Measurements from ENCODE around the gene PSMA4.
"Not testable (repeated sequence)": the region's sequence is repeated elsewhere in the genome, so short reads cannot be mapped to it uniquely, and the experiment has no call there.

Gene PSMA4

DNA sequence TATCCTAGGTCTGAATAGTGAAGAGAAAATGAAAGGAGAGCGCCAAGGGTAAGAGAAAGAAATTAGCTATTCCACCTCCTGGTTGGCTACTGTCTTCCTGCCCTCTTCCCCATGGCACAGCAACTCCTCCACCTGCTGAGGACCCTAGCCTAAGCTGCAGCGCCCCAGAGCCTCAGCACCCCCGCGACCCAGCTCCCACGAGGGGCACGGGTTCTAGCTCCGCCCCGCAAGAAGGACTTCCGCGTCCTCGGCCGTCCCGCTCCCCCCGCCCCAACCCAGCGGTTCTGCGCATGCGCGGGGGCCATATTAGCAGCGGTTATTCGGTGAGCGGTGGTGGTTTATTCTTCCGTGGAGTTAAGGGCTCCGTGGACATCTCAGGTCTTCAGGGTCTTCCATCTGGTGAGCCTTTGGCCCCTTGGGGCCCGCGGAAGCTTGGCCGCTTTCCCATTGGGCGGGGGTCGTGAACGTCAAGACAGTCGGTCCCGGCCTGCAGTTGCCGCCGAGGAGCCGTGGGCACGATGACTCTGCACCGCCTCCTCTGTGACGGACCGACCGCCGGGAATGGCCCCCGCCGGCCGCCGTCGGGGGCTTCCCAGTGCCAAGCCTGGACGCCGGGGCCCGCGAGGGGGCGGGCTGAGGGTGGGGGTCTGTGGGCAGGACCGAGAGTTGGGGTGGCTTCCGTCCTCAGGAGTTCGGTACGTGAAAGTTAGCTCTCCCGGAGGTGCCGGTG, at the start of gene PSMA4:
Gene PSMA4 (plus strand): TSS at position 304 of the 730 bp plus-strand sequence. CDS start 1,484 bp downstream, outside the sequence.
- peak within 1 kb of the TSS; percentile 92 for H3K4me3 ChIP-seq (ENCODE audit: low read length)
- TF ChIP-seq ZNF274 (IDR thresholded peaks at IDR 0.05; ENCODE audit: low read depth, low read length) = no peak

DNA sequence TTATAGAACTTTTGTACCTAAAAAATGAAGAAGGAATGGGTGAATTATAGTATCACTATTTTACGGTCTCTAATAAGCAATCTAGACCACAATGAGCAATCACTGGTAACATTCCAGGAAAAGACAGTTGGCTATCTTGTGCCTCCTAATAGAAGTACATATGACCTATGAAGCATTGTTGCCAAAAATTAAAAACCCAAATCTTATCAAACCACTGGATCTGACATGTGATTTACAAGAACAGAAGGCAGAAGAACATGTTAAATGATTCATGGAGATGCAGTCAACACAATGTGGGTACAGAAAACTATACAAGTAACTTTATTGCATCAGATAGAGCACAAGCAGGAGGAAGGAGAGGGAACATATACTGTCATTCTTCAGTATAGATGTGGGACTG, 47.4 kb upstream of the PSMA4 start:
- no peak overlapping the region for H3K4me3 ChIP-seq (ENCODE audit: low read length)
- TF ChIP-seq ZNF274 (IDR thresholded peaks at IDR 0.05; ENCODE audit: low read depth, low read length) = no peak

DNA sequence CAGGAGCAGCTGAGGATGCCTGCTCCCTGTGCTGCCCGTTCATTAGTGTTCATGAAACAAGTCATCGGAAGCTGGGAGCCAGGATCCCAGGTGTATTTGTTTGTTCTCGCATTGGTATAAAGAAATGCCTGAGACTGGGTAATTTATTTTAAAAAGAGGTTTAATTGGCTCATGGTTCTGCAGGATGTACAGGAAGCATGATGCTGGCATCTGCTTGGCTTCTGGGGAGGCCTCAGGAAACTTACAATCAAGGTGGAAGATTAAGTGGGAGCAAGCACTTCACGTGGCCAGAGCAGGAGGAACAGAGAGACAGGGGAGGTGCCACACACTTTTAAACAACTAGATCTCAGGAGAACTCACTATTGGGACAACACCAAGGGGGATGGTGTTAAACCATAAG, 38.4 kb upstream of the PSMA4 start:
- no peak overlapping the region for H3K4me3 ChIP-seq (ENCODE audit: low read length)
- TF ChIP-seq ZNF274 (IDR thresholded peaks at IDR 0.05; ENCODE audit: low read depth, low read length) = no peak

GRCh38 chr15:78502641-78503040, 37.6 kb upstream of the PSMA4 start:
- H3K4me3 ChIP-seq (ENCODE audit: low read length) = no peak overlapping the region
- TF ChIP-seq ZNF274 (IDR thresholded peaks at IDR 0.05; ENCODE audit: low read depth, low read length) = no peak

- no peak for TF ChIP-seq ZNF274 (IDR thresholded peaks at IDR 0.05; ENCODE audit: low read depth, low read length)
Observed at GRCh38 chr15:78506971-78507830, 33.0 kb upstream of the PSMA4 start, which contains the start of gene HYKK. HYKK (plus strand) TSS chr15:78507577; CDS start chr15:78513089, 5,512 bp downstream.

GRCh38 chr15:78507831-78508160, 32.4 kb upstream of the PSMA4 start:
- peak overlapping the region; percentile 67 for H3K4me3 ChIP-seq (ENCODE audit: low read length)
- no peak for TF ChIP-seq ZNF274 (IDR thresholded peaks at IDR 0.05; ENCODE audit: low read depth, low read length)

More at GRCh38 chr15:78506971-78507830, 33.0 kb upstream of the PSMA4 start, which contains the start of gene HYKK:
- H3K4me3 ChIP-seq (ENCODE audit: low read length) = peak within 1 kb of the TSS; percentile 67

DNA sequence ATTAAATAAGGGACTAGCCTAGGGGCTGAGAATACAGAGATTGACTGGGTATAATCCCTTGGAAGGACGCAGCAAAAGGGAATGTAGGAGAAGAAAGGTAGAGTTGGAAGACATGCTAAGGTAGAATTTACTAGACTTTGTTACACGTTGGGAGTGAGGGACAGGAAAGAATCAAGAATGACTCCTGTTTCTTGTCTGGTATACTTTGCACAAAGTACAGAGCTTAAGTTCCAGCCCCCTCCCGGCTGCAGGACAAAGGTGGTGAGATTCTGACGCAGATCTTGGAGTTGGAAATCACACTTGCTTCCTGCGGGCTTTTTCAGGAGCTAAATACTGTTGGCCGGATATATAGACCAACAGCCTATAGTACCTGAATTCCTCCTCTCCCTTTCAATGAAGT, 32.0 kb upstream of the PSMA4 start:
- no peak for TF ChIP-seq ZNF274 (IDR thresholded peaks at IDR 0.05; ENCODE audit: low read depth, low read length)
- H3K4me3 ChIP-seq (ENCODE audit: low read length) = peak overlapping the region; percentile 67

DNA sequence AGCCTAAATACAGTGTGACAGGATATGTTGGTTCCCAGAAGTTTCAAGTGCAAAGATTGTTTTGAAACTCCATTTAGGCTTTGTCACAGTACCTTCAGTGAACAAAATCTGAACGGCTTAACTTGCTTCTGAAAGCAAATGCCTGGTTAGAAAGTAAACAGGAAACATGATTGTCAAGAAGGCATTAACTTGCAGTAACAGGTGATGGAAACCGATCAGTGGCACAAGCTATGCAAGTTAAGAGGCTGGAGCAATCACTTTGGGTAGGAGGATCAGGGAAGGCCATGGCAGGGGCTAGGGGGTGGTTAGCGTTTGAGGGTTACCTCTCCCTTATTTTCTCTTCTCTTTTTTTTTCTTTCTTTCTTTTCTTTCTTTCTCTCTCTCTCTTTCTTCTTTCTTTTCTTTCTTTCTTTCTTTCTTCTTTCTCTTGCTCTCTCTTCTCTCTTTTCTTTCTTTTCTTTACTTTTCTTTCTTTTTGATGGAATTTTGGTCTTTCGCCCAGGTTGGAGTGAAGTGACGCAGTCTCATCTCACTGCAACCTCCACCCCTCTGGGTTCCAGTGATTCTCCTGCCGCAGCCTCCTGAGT, 30.4 kb upstream of the PSMA4 start:
- H3K4me3 ChIP-seq (ENCODE audit: low read length) = no peak overlapping the region
- TF ChIP-seq ZNF274 (IDR thresholded peaks at IDR 0.05; ENCODE audit: low read depth, low read length) = no peak

DNA sequence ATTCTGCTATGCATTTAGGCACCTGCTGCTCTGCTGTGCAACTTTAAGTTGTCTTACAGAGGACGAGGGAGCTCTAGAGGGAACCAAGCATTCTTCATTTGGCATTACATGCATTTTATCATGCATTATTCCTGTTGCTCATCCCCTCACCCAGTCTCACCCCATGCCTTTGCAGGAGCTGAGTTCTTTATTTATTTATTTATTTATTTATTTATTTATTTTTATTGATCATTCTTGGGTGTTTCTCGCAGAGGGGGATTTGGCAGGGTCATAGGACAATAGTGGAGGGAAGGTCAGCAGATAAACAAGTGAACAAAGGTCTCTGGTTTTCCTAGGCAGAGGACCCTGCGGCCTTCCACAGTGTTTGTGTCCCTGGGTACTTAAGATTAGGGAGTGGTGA, 20.2 kb upstream of the PSMA4 start:
- not testable (repeated sequence) for H3K4me3 ChIP-seq (ENCODE audit: low read length)

GRCh38 chr15:78524230-78524629, 16.0 kb upstream of the PSMA4 start:
- no peak overlapping the region for H3K4me3 ChIP-seq (ENCODE audit: low read length)
- no peak for TF ChIP-seq ZNF274 (IDR thresholded peaks at IDR 0.05; ENCODE audit: low read depth, low read length)

DNA sequence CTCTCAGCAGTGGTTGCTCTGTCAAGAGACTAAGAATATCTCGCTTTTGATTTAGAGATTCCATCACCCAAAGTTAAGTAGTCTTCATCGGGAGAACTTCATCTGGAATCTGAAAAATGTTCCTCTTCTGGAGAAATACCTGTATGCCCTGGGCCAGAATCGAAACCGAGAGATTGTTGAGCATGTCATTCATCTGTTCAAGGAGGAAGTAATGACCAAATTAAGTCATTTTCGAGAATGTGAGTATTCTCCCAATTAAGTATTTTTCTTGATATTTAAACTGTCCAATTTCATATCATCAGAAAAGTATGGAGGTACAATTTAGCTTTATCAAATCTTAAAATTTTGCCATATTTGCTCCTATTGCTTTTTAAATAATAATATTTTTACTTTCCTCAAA, 12.9 kb upstream of the PSMA4 start:
- no peak overlapping the region for H3K4me3 ChIP-seq (ENCODE audit: low read length)
- TF ChIP-seq ZNF274 (IDR thresholded peaks at IDR 0.05; ENCODE audit: low read depth, low read length) = no peak

GRCh38 chr15:78533331-78533730, 6.9 kb upstream of the PSMA4 start:
- no peak overlapping the region for H3K4me3 ChIP-seq (ENCODE audit: low read length)
- no peak for TF ChIP-seq ZNF274 (IDR thresholded peaks at IDR 0.05; ENCODE audit: low read depth, low read length)

- H3K4me3 ChIP-seq (ENCODE audit: low read length) = no peak overlapping the region
- no peak for TF ChIP-seq ZNF274 (IDR thresholded peaks at IDR 0.05; ENCODE audit: low read depth, low read length)
Observed at GRCh38 chr15:78536134-78536533, 4.1 kb upstream of the PSMA4 start.

- no peak overlapping the region for H3K4me3 ChIP-seq (ENCODE audit: low read length)
- TF ChIP-seq ZNF274 (IDR thresholded peaks at IDR 0.05; ENCODE audit: low read depth, low read length) = no peak
Observed at GRCh38 chr15:78537266-78537905, 2.9 kb upstream of the PSMA4 start.
